Measurements from ENCODE around the gene POLD1.

Gene POLD1

DNA sequence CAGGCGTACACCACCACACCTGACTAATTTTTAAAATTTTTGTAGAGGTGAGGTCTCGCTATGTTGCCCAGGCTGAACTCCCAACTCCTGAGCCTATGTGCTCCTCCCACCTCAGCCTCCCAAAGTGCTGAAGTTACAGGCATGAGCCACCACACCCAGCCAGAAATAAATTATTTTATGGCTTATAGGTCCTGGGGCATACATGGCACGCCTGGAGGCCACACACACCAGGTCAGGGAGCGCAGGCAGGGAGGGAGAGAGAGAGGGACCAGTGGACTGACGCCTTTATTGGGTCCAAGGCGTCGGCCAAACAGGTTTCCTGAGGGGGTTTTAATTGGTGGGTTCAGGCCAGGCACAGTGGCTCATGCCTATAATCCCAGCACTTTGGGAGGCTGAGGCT is 41.4 kb downstream of the POLD1 start:
- Histone ChIP-seq H3K9me3 (ENCODE audit: insufficient read depth, low read length) (0 out of 2 replicates have a peak, but pooled peaks cover 3% of the 10 kb centered on the region), H3K27ac (ENCODE audit: low read length) (peak overlapping the region; percentile 90; the same call in 1 of the 2 replicates), H3K4me2 (ENCODE audit: low read length) (no peak overlapping the region), H3K79me2 (ENCODE audit: low read length) (peaks cover 27% of the 10 kb centered on the region), H3K9ac (ENCODE audit: low read length) (no peak overlapping the region), H4K20me1 (ENCODE audit: insufficient read depth, low read length) (peaks cover 51% of the 10 kb centered on the region), H3K27me3 (ENCODE audit: low read depth, low read length) (no peaks in the 10 kb centered on the region), H2AFZ (ENCODE audit: low read depth, low read length) (no peak overlapping the region), H3K36me3 (replicated peaks; ENCODE audit: low read depth, low read length) (peaks cover 65% of the 10 kb centered on the region), H3K4me1 (ENCODE audit: low read length) (peaks cover 54% of the 10 kb centered on the region), H3K4me3 (ENCODE audit: low read length) (no peak overlapping the region)
- TF ChIP-seq, protein P1, sequence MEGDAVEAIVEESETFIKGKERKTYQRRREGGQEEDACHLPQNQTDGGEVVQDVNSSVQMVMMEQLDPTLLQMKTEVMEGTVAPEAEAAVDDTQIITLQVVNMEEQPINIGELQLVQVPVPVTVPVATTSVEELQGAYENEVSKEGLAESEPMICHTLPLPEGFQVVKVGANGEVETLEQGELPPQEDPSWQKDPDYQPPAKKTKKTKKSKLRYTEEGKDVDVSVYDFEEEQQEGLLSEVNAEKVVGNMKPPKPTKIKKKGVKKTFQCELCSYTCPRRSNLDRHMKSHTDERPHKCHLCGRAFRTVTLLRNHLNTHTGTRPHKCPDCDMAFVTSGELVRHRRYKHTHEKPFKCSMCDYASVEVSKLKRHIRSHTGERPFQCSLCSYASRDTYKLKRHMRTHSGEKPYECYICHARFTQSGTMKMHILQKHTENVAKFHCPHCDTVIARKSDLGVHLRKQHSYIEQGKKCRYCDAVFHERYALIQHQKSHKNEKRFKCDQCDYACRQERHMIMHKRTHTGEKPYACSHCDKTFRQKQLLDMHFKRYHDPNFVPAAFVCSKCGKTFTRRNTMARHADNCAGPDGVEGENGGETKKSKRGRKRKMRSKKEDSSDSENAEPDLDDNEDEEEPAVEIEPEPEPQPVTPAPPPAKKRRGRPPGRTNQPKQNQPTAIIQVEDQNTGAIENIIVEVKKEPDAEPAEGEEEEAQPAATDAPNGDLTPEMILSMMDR (IDR thresholded peaks at IDR 0.05; ENCODE audit: low read depth, low read length): no peak
- no peak for TF ChIP-seq EZH2phosphoT487 (IDR thresholded peaks at IDR 0.05; ENCODE audit: low read depth)

DNA sequence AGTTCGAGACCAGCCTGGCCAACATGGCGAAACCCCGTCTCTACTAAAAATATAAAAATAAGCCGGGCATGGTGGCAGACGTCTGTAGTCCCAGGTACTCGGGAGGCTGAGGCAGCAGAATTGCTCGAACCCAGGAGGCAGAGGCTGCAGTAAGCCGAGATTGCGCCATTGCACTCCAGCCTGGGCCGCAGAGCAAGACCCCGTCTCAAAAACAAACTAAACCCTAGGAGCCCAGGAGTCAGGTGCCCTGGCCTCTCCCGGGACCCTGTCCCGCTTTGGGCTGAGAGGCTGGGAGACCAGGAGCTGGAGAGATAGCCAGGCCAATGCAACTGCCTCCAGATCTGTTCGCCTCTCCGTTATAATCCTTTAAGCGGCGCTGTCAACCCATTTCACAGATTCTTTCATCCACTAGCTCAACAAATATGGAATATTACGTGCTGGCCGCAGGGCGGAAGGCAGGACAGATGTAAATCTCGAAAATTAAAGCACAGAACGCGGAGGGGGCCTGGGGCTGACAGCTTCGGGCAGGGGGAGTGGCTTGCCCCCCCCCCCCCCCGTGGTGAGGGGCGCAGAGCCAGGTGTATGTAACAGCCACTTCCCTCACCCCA is 43.3 kb downstream of the POLD1 start:
- peaks cover 52% of the 10 kb centered on the region for H3K36me3 ChIP-seq (replicated peaks; ENCODE audit: low read depth, low read length)
- peaks cover 10% of the 10 kb centered on the region for H3K79me2 ChIP-seq (ENCODE audit: low read length)
- peaks cover 38% of the 10 kb centered on the region for H4K20me1 ChIP-seq (ENCODE audit: insufficient read depth, low read length)
- no peaks in the 10 kb centered on the region for H3K27me3 ChIP-seq (ENCODE audit: low read depth, low read length)
- no peaks in the 10 kb centered on the region for H3K9me3 ChIP-seq (ENCODE audit: insufficient read depth, low read length)
- peak overlapping the region; percentile 90 for H3K27ac ChIP-seq (ENCODE audit: low read length)
- peak overlapping the region; percentile 7; the same call in 1 of the 2 replicates for H3K4me2 ChIP-seq (ENCODE audit: low read length)
- H3K4me1 ChIP-seq (ENCODE audit: low read length): peaks cover 50% of the 10 kb centered on the region
- no peak overlapping the region for H3K4me3 ChIP-seq (ENCODE audit: low read length)
- peak overlapping the region; percentile 8; the same call in 1 of the 2 replicates for H3K9ac ChIP-seq (ENCODE audit: low read length)
- no peak for TF ChIP-seq EZH2phosphoT487 (IDR thresholded peaks at IDR 0.05; ENCODE audit: low read depth)
- TF ChIP-seq, protein P1 (IDR thresholded peaks at IDR 0.05; ENCODE audit: low read depth, low read length): no peak
- no peak overlapping the region for H2AFZ ChIP-seq (ENCODE audit: low read depth, low read length)

GRCh38 chr19:50427997-50428425 is 43.9 kb downstream of the POLD1 start:
- H3K4me2 ChIP-seq (ENCODE audit: low read length): peak overlapping the region; percentile 7; the same call in 1 of the 2 replicates

More at GRCh38 chr19:50427997-50428425, 43.9 kb downstream of the POLD1 start:
- peaks cover 50% of the 10 kb centered on the region for H3K4me1 ChIP-seq (ENCODE audit: low read length)
- peaks cover 46% of the 10 kb centered on the region for H3K36me3 ChIP-seq (replicated peaks; ENCODE audit: low read depth, low read length)
- 0 out of 2 replicates have a peak, but pooled peaks cover 5% of the 10 kb centered on the region for H3K79me2 ChIP-seq (ENCODE audit: low read length)
- H3K9me3 ChIP-seq (ENCODE audit: insufficient read depth, low read length): no peaks in the 10 kb centered on the region
- H3K9ac ChIP-seq (ENCODE audit: low read length): peak overlapping the region; percentile 12; the same call in 1 of the 2 replicates
- H2AFZ ChIP-seq (ENCODE audit: low read depth, low read length): no peak overlapping the region
- TF ChIP-seq, protein P1 (IDR thresholded peaks at IDR 0.05; ENCODE audit: low read depth, low read length): no peak
- TF ChIP-seq EZH2phosphoT487 (IDR thresholded peaks at IDR 0.05; ENCODE audit: low read depth): no peak
- no peak overlapping the region for H3K4me3 ChIP-seq (ENCODE audit: low read length)
- no peaks in the 10 kb centered on the region for H3K27me3 ChIP-seq (ENCODE audit: low read depth, low read length)
- peaks cover 33% of the 10 kb centered on the region for H4K20me1 ChIP-seq (ENCODE audit: insufficient read depth, low read length)
- peak overlapping the region; percentile 90 for H3K27ac ChIP-seq (ENCODE audit: low read length)

Data from OCI-LY3 (cell line).